Lower leg skin (tissue), 4 donors: Measurements from ENCODE around the gene ZNF718. TPM values are rescaled to one million over a fixed set of nuclear protein-coding genes. Genes with fewer than 3 reads are reported as not detected.
"Not testable (repeated sequence)": the region's sequence is repeated elsewhere in the genome, so short reads cannot be mapped to it uniquely, and the experiment has no call there.

Experiments used
- DNase-seq, 2 donors: peaks; one replicate each; pipeline ENCODE4 v3.0.0-alpha.2; 2019; ENCODE audit warnings: low spot score in 2 of 2
- H3K4me3 ChIP-seq: fragments of 200-600 bp; sonication (generic); 2 replicates; pipeline ENCODE4 v1.5.1; 2017; ENCODE audit warnings: mild to moderate bottlenecking, low read depth; ENCODE audit not compliant: poor library complexity, severe bottlenecking
- POLR2A ChIP-seq, 2 donors: fragments of 450-650 bp; IDR thresholded peaks; one replicate each; pipeline ENCODE4 v1.6.1; 2016 to 2017; ENCODE audit warnings: antibody characterized with exemption in 2 of 2, mild to moderate bottlenecking in 1 of 2, moderate library complexity in 1 of 2
- WGBS, 2 donors: methylation state at CpG; one replicate each; pipeline ENCODE4 v1.1.5; 2018; 5-methylcytosine and 5-hydroxymethylcytosine counted together
- intact Hi-C: fragments of 100-400 bp; cut with DNase I; formaldehyde crosslinking; loops from one replicate; pipeline ENCODE4 v1.15.0; 2023; ENCODE audit warnings: low total_unique reads
- total RNA-seq, 4 donors: library from RNA; depleted of rRNA; stranded (reverse); fragments of >200 nt; gene quantifications; one replicate each; pipeline ENCODE4 v1.1.0, GENCODE V29; 2016
- TF ChIP-seq, protein P1 (sequence below), 3 donors: fragments of 450-650 bp; IDR thresholded peaks; one replicate each; pipeline ENCODE4 v1.5.1; 2016; ENCODE audit warnings: antibody characterized with exemption in 3 of 3, mild to moderate bottlenecking in 3 of 3, moderate library complexity in 2 of 3

Gene ZNF718
- total RNA-seq, 4 donors from 2014 or later: 5.7 to 9.2 (median 7.5) TPM

DNA sequence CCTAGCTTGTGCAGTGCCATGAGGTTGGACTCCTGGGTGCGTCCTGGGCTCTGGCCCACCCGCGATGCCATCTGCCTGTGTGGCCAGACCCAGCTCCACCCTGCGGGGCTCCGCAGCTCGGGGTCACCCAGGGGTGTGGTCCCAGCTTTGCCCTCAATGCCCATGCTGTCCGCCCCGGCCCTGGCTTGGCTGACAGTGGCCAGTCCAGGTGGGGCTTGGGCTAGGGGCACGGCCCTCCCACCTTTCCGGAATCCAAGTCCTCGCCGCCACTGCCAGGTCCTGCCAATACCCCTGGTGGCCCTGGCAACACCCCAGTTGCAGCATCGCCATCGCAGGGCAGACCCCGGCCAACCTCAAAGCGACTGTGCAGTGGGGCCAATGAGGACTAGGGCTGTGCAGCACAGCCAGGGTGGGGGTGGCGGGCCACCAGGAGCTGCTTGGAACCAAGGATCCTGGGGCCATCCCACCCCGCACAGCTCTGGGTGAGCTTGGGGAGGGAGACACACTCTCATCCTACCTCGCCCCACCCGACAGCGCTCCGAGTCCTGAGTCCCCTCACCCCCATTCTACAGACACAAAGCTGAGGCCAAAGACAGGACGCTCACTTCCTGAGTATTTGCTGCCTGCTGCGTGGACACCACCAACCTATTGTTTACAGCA lies 80.9 kb downstream of the ZNF718 start:
- H3K4me3 ChIP-seq: no peak overlapping the region
- WGBS, 2 donors: 97 to 98% methylated on average over 15 to 23 of the region's 24 CpGs
- no peak for DNase-seq
- intact Hi-C loops: no loop called here
- no peak for TF ChIP-seq POLR2A (IDR thresholded peaks at IDR 0.05)
- TF ChIP-seq, protein P1, sequence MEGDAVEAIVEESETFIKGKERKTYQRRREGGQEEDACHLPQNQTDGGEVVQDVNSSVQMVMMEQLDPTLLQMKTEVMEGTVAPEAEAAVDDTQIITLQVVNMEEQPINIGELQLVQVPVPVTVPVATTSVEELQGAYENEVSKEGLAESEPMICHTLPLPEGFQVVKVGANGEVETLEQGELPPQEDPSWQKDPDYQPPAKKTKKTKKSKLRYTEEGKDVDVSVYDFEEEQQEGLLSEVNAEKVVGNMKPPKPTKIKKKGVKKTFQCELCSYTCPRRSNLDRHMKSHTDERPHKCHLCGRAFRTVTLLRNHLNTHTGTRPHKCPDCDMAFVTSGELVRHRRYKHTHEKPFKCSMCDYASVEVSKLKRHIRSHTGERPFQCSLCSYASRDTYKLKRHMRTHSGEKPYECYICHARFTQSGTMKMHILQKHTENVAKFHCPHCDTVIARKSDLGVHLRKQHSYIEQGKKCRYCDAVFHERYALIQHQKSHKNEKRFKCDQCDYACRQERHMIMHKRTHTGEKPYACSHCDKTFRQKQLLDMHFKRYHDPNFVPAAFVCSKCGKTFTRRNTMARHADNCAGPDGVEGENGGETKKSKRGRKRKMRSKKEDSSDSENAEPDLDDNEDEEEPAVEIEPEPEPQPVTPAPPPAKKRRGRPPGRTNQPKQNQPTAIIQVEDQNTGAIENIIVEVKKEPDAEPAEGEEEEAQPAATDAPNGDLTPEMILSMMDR (IDR thresholded peaks at IDR 0.05): no peak

GRCh38 chr4:206054-206453 lies 81.8 kb downstream of the ZNF718 start:
- DNase-seq: no peak
- intact Hi-C loops: no loop called here
- 93 to 97% methylated on average over 4 of the region's 4 CpGs for WGBS, 2 donors
- H3K4me3 ChIP-seq: no peak overlapping the region
- no peak for TF ChIP-seq POLR2A (IDR thresholded peaks at IDR 0.05)
- TF ChIP-seq, protein P1 (IDR thresholded peaks at IDR 0.05): peak in 1 of 3 donors; percentile 22

DNA sequence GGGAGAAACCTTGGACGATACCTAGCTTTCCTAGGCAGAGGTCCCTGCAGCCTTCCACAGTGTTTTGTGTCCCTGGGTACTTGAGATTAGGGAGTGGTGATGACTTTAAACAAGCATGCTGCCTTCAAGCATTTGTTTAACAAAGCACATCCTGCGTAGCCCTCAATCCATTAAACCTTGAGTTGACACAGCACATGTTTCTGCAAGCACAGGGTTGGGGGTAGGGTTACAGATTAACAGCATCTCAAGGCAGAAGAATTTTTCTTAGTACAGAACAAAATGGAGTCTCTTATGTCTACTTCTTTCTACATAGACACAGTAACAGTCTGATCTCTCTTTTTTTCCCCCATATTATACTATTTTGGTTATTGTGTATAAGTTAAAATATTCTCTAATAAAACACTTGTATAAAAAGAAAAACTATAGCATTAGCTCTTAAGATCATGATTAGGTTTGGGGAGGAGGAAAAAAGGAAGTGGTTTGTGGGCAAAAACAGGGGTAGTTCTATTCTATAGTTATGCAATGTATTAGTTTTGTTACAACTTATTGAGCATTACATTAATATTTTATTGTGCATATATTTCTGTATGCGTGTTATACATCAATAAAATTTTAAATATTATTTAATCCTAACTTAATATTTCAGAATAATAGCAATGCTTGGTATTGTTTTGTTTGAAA lies 84.3 kb downstream of the ZNF718 start:
- H3K4me3 ChIP-seq, DNase-seq, intact Hi-C loops: not testable (repeated sequence)
- WGBS, 2 donors: 59 to 71% methylated on average over 3 of the region's 3 CpGs

- TF ChIP-seq POLR2A (IDR thresholded peaks at IDR 0.05): no peak
- TF ChIP-seq, protein P1 (IDR thresholded peaks at IDR 0.05): no peak
- DNase-seq: no peak
- no peak overlapping the region for H3K4me3 ChIP-seq
- intact Hi-C loops: no loop called here
- WGBS, 2 donors: 80 to 92% methylated on average over 8 of the region's 8 CpGs
Observed at GRCh38 chr4:211033-211511, 86.8 kb downstream of the ZNF718 start.

DNA sequence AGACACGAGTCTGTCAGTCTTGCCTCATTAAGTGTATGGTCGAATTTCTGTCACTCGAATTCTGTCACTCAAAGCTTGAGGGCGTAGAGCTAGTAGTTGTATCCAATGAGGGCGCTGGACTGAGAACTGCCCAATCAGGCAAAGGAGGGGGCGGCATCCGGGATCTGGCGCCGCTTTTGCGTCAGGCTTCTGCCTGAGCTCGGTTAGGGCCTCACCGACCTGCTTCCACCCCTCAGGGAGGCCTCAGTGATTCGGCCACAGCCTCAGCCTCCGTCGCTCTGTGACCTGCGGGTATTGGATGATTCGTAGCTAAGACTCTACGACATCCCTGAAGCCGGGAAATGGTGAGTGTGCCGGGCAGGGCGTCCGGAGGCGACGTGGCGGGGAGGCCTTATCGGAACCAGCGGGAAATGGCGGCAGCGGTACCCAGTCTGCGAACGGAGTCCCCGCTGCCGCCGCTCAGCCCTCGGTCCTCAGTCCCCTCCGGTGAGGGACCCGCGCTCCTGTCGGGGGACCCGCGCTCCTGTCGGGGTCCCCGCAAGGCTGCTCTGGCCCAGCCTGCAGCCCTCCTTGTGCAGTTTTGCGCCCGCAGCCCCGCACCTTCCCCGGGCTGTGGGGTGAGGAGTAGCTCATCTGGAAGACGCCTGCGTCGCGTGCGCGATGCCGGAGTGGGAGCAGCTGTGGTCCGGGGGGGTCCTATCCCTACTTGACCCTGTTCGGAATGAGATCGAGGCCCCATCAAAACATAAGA lies 88.3 kb downstream of the ZNF718 start:
- intact Hi-C loops: no loop called here
- peak in 1 of 2 donors; percentile 23 for DNase-seq
- WGBS, 2 donors: 8 to 13% methylated on average over 27 to 48 of the region's 57 CpGs
- H3K4me3 ChIP-seq: peak overlapping the region; percentile 28
- no peak for TF ChIP-seq POLR2A (IDR thresholded peaks at IDR 0.05)
- TF ChIP-seq, protein P1 (IDR thresholded peaks at IDR 0.05): no peak

DNA sequence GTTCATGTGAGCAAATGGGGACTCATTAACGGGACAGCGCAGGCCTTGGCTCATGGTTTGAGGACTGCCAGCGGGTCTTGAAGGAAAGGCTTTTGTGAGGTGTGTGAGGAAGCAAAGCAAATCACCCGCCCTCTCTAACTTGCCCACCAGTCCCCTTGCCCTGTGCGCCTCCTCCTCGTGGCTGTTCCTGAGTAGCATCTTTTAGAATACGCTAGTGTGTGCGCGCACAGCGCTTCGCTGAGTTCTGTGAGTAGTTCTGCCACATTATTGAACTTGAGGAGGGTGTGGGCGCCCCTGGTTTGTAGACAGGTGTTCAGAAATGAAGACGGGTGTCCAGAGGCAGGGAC lies 88.9 kb downstream of the ZNF718 start:
- intact Hi-C loops, DNase-seq, H3K4me3 ChIP-seq: not testable (repeated sequence)
- 8 to 15% methylated on average over 13 of the region's 13 CpGs for WGBS, 2 donors

Other genes with a start within 250 kb of the ZNF718 start
- 10 to 100 TPM; 17.1 to 29.2 (median 22.7) TPM for gene ZNF595, start 71.2 kb upstream of the ZNF718 start, total RNA-seq
- gene ZNF732, start 181.0 kb downstream of the ZNF718 start, total RNA-seq: 1 to 10 TPM in 3 of 4 donors, under 1 TPM in 1; 0.64 to 2.5 (median 1.8) TPM
- gene ZNF141, start 213.3 kb downstream of the ZNF718 start, total RNA-seq: 10 to 100 TPM in 2 of 4 donors, 1 to 10 TPM in 2; 4.7 to 13.8 (median 11.4) TPM